Middle frontal gyrus (tissue), 1 donor: ENCODE results near the gene PREB.
"Not testable (repeated sequence)": the region's sequence is repeated elsewhere in the genome, so short reads cannot be mapped to it uniquely, and the experiment has no call there.

ENCODE experiments used
- DNase-seq: peaks from one replicate; pipeline ENCODE4 v3.0.0-alpha.2; 2015; ENCODE audit warnings: low spot score; ENCODE audit errors: extremely low spot score

Gene PREB, protein sequence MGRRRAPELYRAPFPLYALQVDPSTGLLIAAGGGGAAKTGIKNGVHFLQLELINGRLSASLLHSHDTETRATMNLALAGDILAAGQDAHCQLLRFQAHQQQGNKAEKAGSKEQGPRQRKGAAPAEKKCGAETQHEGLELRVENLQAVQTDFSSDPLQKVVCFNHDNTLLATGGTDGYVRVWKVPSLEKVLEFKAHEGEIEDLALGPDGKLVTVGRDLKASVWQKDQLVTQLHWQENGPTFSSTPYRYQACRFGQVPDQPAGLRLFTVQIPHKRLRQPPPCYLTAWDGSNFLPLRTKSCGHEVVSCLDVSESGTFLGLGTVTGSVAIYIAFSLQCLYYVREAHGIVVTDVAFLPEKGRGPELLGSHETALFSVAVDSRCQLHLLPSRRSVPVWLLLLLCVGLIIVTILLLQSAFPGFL

GRCh38 chr2:27133905-27134780 lies at the start of gene PREB:
TSS of gene PREB (minus strand) at chr2:27134636. CDS start at chr2:27134421, 215 bp downstream.
- peak; percentile 97 for DNase-seq

DNA sequence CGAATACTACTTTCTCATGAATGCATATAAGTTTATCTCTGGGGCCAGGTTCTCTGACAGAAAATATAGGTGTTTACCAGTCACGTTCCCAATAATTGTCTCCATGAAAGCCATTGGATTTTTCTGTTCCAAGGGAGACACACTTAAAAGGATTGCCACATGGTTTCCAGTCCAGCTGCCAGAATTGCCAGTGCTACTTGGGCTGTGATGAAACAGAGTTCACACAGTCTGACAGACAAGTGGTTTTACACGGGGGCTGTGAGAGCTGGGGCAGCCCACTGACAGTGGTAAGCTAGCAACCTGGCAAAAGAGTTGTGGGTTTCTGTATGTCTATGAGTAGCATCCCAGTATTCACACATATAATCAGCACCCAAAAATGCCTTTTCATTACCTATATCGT lies 49.7 kb upstream of the PREB start:
- DNase-seq, result no peak

DNA sequence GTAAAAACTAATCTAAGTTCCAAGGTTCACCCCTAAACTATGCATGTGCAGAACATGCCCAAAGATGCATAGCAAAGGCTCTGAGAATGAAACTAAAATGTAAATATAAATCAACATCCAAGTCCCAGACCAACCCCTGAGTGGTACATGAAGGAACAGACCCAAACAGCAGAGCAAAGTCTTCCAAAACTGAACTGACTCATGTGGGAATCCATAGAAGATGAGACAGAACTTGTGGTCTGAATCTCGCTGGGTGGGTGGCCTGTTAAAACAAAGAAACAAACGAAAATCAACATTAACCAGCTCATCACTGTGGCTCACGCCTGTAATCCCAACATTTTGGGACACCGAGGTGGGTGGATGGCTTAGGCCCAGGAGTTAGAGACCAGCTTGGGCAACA lies 47.9 kb upstream of the PREB start:
- DNase-seq, result no peak

GRCh38 chr2:27179344-27180000 lies 45.0 kb upstream of the PREB start:
- DNase-seq, result no peak

GRCh38 chr2:27178469-27178868 lies 44.0 kb upstream of the PREB start:
- no peak for DNase-seq

DNA sequence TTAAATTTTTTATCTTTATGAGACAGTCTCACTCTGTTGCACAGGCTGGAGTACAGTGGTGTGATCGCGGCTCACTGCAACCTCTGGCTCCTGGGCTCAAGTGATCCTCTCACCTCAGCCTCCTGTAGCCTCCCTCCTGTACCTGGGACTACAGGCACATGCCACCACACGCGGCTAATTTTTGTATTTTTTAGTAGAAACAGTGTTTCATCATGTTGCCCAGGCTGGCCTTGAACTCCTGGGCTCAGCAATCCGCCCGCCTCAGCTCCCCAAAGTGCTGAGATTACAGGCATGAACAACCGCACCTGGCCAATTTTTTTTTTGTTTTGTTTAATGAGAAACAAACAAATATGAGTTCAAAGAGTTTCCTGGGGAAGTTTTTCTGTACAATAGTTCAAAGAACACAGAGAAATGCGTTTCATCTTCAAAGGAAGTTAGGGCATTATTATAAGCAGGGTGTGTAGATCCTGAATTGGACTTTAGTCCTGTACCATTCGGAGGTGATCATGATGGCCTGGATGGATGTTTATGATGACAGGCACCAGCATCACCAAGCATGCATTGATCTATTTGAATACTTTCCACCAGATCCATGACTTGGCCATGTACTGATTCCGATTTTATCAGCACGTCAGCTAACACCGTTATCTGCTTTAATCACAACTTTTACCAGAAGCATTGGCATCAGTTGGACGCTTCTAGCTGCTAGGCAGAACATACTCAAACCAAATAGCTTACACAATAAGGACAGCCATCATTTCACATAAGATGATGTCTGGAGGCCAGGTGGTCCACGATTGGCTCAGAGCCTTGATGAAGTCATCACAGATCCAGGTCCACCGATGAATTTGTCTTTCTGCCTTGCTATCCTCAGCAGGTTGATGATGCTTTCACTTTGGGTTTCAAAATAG lies 43.3 kb upstream of the PREB start:
- DNase-seq, result no peak

DNA sequence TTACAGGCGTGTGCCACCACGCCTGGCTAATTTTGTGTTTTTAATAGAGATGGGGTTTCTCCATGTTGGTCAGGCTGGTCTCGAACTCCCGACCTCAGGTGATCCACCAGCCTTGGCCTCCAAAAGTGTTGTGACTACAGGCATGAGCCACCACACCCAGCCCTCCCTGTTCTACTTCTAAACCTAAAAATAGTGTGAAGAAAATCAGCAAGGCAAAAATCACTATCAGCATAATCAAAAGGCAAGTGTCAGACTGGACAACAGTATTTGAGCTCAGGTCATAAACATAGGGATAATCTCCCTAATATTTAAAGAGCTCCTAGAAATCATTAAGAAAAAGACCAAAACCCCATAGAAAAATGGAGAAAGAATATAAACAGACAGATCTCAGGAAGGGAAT lies 41.3 kb upstream of the PREB start:
- DNase-seq, result not testable (repeated sequence)

- no peak for DNase-seq
Measured at GRCh38 chr2:27175330-27175729, 40.9 kb upstream of the PREB start.

- no peak for DNase-seq
Measured at GRCh38 chr2:27174638-27175037, 40.2 kb upstream of the PREB start.

GRCh38 chr2:27171351-27171848 lies 37.0 kb upstream of the PREB start:
- DNase-seq, result no peak

GRCh38 chr2:27170581-27171337 lies 36.3 kb upstream of the PREB start:
- DNase-seq, result no peak

DNA sequence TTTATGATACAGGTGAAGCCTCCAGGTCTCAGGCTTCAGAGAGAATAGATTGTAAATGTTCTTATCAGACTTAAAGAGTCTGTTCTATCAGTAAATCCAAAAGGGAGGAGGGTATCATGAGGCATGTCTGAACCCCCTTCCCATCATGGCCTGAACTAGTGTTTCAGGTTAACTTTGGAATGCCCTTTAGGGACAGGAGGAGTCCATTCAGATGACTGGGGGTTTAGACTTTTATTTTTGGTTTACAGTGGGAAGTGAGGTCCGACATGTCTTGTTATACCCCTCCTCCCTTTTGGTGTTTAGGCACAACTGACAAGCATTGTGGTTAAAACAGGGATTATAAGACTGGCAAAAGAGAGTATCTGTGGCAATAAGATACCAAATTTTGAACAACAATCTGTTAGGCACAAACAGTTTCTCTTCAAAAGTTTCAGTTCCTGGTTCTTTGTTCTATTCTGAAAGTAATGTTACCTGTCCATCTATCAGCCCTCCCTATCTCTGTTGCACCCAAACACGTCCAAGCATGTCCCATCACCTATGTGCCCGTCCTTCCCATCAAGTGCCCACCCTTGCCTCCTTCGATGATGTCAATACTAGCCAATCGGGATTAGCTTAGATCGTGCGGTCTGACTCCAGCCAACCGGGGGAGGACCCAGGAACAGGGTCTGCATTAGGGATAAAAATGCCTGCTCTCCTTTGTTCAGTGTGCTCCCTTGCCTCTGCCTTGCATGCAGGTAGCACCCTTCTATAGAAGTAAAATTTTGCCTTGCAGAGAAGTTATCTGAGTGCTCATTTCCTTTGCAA lies 30.7 kb upstream of the PREB start:
- DNase-seq, result no peak

- DNase-seq, result no peak
Measured at GRCh38 chr2:27162151-27163121, 28.0 kb upstream of the PREB start.

DNA sequence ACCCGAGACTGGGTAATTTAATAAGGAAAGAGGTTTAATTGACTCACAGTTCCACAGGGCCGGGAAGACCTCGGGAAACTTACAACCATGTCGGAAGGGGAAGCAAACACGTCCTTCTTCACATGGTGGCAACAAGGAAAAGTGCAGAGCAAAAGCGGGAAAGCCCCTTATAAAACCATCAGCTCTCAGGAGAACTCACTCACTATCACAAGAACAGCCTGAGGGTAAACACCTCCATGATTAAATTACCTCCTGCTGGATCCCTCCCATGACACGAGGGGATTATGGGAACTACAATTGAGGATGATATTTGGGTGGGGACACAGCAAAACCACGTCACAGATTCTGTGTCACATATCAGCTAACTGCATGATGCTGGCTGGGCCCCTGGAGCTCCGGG lies 25.8 kb upstream of the PREB start:
- DNase-seq, result no peak

DNA sequence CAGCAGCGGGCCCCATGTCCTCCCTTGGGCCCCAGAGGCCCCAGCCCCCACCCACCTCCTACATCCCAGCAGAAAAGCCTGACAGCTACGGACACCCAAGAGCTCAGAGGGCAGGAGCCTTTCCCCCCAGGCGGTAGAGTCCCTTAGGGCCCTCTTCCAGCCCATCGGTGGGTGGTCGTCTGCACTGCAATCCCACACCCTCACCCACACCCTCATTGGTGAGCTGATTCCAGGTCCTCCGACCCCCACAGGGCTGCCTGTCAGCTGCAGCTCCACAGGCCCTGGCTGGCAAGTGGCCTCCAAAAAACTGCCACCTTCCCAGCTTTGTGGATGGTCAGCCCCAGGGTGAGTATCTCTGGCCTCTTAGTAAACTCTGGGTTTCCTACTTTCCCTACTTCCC lies 24.8 kb upstream of the PREB start:
- DNase-seq, result no peak

DNA sequence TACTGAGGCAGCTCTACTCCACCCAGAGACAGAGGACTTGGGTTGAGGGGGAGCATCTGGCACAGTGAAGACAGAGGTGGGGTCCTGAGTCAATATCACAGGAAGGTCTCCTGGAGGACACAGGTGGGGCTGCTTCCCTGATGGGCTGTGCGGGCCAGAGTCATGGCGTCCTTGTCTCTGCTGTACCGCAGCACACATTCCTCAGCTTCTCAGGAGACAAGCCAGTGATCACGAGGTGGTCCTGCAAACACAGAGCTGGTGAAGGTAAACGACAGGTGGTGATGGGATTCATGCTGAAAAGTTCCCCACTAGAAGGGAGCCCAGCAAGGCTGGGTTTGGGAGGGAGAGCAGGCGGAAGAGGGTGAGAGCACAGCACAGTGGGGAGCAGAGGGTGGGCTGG lies 24.0 kb upstream of the PREB start:
- no peak for DNase-seq

DNA sequence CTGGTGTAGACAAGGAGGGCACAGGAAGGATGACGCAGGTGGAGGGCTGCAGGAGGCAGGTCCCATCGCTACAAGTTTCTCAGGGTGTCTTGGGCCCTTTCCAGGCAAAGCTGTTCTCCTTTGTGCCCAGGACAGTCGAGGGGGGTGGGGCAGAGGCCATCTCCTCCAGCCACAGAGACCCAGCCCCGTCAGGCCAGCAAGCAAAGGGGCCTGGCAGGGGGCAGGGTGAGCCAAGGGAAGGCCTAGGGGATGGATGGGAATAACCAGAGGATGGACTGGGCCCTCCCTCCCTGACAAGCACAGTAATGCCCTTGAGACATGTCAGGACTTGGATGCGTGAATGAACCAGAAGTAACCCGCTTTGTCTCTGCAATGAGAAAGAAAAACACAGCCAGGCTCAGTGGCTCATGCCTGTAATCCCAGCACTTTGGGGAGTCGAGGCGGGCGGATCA lies 20.7 kb upstream of the PREB start:
- DNase-seq, result no peak

- no peak for DNase-seq
Measured at GRCh38 chr2:27154488-27154887, 20.1 kb upstream of the PREB start.
